Epithelial cell of prostate (primary cell): ENCODE measurements around the gene SYTL3.

Source experiments
- DNase-seq: peaks from one replicate; pipeline ENCODE4 v3.0.0-alpha.2; 2011; ENCODE audit warnings: low read depth, low spot score
- H3K27ac ChIP-seq: fragments of 450-650 bp; 2 replicates; pipeline ENCODE4 v1.5.1; 2017; ENCODE audit warnings: mild to moderate bottlenecking

Gene SYTL3

GRCh38 chr6:158714706-158715105 lies 64.9 kb downstream of the SYTL3 start:
- no peak overlapping the region for H3K27ac ChIP-seq
- no peak for DNase-seq

- DNase-seq: no peak
- H3K27ac ChIP-seq: no peak overlapping the region
These were observed 65.8 kb downstream of the SYTL3 start for GRCh38 chr6:158715330-158716311.

- H3K27ac ChIP-seq: no peak overlapping the region
- no peak for DNase-seq
These were observed 67.8 kb downstream of the SYTL3 start for GRCh38 chr6:158717341-158718330.

- DNase-seq: no peak
- H3K27ac ChIP-seq: no peak overlapping the region
These were observed 68.7 kb downstream of the SYTL3 start for GRCh38 chr6:158718461-158719046.

- DNase-seq: no peak
- no peak overlapping the region for H3K27ac ChIP-seq
These were observed 72.4 kb downstream of the SYTL3 start for GRCh38 chr6:158722176-158722729.

- no peak for DNase-seq
- no peak overlapping the region for H3K27ac ChIP-seq
These were observed 75.8 kb downstream of the SYTL3 start for GRCh38 chr6:158725704-158726103.

- no peak overlapping the region for H3K27ac ChIP-seq
- no peak for DNase-seq
These were observed 80.2 kb downstream of the SYTL3 start for GRCh38 chr6:158729906-158730540.

GRCh38 chr6:158730541-158730907 lies 80.7 kb downstream of the SYTL3 start:
- no peak overlapping the region for H3K27ac ChIP-seq
- no peak for DNase-seq

- H3K27ac ChIP-seq: no peak overlapping the region
- DNase-seq: no peak
These were observed 85.2 kb downstream of the SYTL3 start for GRCh38 chr6:158735009-158735408.

- DNase-seq: no peak
- peak overlapping the region; percentile 76 for H3K27ac ChIP-seq
These were observed 87.3 kb downstream of the SYTL3 start for GRCh38 chr6:158737082-158737709.

- peak; percentile 84 for DNase-seq
- H3K27ac ChIP-seq: peak overlapping the region; percentile 76
These were observed 88.1 kb downstream of the SYTL3 start for GRCh38 chr6:158737710-158738615.

GRCh38 chr6:158739673-158740072 lies 89.8 kb downstream of the SYTL3 start:
- no peak overlapping the region for H3K27ac ChIP-seq
- no peak for DNase-seq

- peak overlapping the region; percentile 62 for H3K27ac ChIP-seq
- no peak for DNase-seq
These were observed 93.3 kb downstream of the SYTL3 start for GRCh38 chr6:158743033-158743651.

GRCh38 chr6:158744986-158745430 lies 95.2 kb downstream of the SYTL3 start:
- H3K27ac ChIP-seq: no peak overlapping the region
- DNase-seq: no peak

- DNase-seq: no peak
- H3K27ac ChIP-seq: no peak overlapping the region
These were observed 101.4 kb downstream of the SYTL3 start for GRCh38 chr6:158751224-158751623.

GRCh38 chr6:158751921-158752320 lies 102.1 kb downstream of the SYTL3 start:
- no peak for DNase-seq
- H3K27ac ChIP-seq: no peak overlapping the region

GRCh38 chr6:158752613-158753012 lies 102.8 kb downstream of the SYTL3 start:
- no peak for DNase-seq
- no peak overlapping the region for H3K27ac ChIP-seq

GRCh38 chr6:158753811-158754210 lies 104.0 kb downstream of the SYTL3 start:
- DNase-seq: no peak
- no peak overlapping the region for H3K27ac ChIP-seq
